IPS DF 4.7 (cell line): ENCODE data around the gene MAGEL2.
"Not testable (repeated sequence)": the region's sequence is repeated elsewhere in the genome, so short reads cannot be mapped to it uniquely, and the experiment has no call there.

ENCODE experiments used
- DNase-seq: peaks from one replicate; pipeline ENCODE4 v3.0.0-alpha.2; 2013; ENCODE audit warnings: low spot score; ENCODE audit errors: extremely low read depth

The MAGEL2 gene

DNA sequence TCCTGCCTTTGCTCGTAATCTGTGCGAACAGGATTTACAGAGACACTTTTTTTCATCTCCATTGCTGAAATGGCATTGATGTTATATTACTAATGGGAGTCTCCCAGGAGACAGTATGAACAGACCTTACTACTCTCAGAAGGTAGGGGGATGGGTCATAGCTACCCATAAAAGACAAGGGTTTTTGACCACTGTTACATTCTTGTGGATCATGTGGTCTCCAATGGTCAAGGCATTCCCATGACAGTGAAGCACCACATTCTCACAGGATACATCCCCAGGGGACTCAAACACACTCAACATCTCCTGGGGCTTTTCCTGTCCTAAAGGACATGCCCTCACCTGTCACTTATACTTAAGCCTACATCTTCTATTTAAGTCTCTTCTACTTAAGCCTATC is 41.4 kb downstream of the MAGEL2 start:
- DNase-seq: no peak

DNA sequence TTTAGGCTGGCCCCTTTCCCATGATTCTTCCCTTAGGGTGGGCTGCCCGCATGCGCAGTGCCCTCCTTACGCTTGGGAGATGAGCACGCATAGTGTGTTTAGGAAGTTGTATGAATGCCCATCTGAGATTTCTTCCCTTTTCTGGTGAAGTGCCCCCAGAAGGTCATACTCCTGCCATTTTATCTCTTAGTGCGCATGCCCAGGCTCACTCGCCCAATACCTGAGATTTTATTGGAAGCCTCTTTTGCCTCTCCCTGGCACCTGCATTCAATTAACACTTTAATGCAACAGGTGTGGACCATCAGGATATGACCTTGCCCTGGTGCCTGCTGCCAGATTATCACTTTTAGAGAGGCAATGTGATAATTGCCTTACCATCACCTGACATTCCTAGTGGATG is 45.5 kb downstream of the MAGEL2 start:
- DNase-seq: no peak

DNA sequence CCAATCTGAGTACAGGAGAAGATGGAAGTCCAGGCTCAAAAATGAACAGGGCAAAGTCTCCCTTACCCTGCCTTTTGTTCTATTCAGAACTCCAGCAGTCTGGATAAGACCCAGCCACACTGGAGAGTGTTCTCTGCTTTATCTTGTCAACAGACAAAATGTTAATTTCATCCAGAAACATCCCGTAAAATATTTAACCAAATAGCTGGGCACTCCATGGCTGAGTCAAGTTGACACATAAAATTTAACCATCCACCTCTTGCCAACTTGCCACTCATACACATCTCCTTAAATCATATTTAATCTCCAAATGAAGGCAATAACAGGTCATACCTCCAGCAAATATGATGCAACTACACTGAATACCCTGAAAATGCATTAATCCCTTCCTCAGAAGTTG is 48.6 kb downstream of the MAGEL2 start:
- DNase-seq: no peak

DNA sequence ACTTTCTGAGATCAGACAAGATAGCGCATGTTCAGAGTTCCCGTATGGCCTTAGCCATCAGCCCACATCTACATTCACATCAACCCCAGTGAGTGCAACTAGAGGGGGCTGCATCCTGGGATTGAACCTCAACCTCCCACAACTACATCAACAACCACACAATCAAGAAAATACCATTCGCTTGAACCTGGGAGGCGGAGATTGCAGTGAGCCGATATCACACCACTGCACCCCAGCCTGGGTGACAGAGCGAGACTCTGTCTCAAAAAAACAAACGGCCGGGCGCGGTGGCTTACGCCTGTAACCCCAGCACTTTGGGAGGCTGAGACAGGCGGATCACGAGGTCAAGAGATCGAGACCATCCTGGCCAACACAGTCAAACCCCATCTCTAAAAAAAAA is 50.4 kb downstream of the MAGEL2 start:
- DNase-seq: not testable (repeated sequence)

DNA sequence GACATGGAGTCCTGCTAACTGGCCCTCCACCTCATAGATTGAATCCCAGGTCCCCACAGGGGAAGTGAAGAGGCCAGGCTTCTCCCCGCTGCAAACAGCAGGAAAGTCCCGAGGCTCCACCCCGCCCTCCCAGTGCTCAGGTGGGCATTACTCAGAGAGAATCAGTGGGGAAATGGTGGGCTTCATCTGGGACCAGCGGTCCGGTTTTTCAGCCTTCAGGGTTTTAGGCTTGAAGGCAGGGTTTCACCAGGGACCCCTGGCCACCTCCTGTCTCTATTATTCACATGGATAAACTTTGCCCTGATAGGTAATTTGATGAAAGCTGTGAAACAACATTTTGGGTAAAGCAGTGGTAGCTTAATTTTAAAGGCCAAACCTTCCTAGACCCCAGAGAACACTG is 50.9 kb downstream of the MAGEL2 start:
- no peak for DNase-seq

DNA sequence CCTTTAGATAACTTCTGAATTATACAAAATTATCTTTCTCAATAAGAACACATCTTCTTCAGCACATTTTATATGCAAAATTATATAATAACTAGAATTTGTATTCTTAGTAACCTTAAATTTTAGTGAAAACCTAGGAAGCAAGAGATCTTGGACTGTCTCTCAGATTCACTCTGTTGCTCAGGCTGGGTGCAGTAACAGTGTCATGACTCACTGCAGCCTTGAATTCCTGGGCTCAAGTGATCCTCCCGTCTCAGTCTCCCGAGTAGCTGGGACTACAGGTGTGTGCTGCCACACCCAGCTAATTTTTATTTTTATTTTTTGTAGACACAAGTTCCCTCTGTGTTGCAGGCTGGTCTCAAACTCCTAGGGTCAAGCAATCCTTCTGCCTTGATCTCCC is 52.3 kb downstream of the MAGEL2 start:
- DNase-seq: no peak

DNA sequence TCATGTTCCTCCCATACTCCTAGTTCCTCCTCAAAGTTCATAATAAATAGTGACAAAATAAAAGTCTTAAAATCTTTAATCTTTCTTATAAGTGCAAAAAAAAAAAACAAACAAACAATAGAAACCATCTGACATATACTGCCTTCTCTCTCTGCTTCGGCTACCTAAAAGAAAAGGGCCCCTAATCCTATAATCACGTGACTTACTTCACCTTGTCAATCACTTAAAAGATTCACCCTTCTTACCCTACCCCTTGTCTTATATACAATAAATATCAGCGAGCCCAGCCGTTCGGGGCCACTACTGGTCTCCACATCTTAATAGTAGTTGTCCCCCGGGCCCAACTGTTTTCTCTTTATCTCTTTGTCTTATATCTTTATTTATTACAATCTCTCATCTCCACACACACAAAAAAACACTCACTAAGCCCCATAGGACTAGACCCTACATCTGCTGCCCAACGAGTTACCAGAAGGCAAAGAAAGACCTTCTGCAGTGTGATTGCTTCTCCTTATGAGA is 53.4 kb downstream of the MAGEL2 start:
- no peak for DNase-seq
